ENCODE measurements around the gene KRTAP5-6. TPM values are rescaled to one million over a fixed set of nuclear protein-coding genes. Genes with fewer than 3 reads are reported as not detected.

The KRTAP5-6 gene
- polyA plus RNA-seq, 2 of the 4 experiments (the other 2 are of a cell fraction): not detected

- FAIRE-seq (no peak), DNase-seq (ENCODE audit: low read depth in 1 of 2, low spot score in 1 of 2) (no peak), ATAC-seq (no peak)
- Histone ChIP-seq H3K4me2 (no peak overlapping the region), H3K9me3 (no peaks in the 10 kb centered on the region), H3K27ac (no peak overlapping the region), H3K4me1 (no peaks in the 10 kb centered on the region; the same call in 2 of the 3 replicates), H3K4me3 (no peak overlapping the region)
- no peak for TF ChIP-seq CHD4 (IDR thresholded peaks at IDR 0.05; ENCODE audit: borderline replicate concordance)
- TF ChIP-seq FOSB (CRISPR knock-in tag; IDR thresholded peaks at IDR 0.05): no peak
- no peak for TF ChIP-seq RNF2 (IDR thresholded peaks at IDR 0.05; ENCODE audit: borderline replicate concordance, low read depth)
- TF ChIP-seq POLR2A (IDR thresholded peaks at IDR 0.05; ENCODE audit: low read length): no peak
- no peak for TF ChIP-seq E2F6 (IDR thresholded peaks at IDR 0.05; ENCODE audit: borderline replicate concordance, low read depth)
- no peak for TF ChIP-seq EP300 (IDR thresholded peaks at IDR 0.05)
- no peak for TF ChIP-seq BHLHE40 (IDR thresholded peaks at IDR 0.05; ENCODE audit: low read depth, low read length)
- no peak for TF ChIP-seq EHF (CRISPR knock-in tag; IDR thresholded peaks at IDR 0.05)
- no peak for TF ChIP-seq MYC (IDR thresholded peaks at IDR 0.05; ENCODE audit: borderline replicate concordance, low read length)
- TF ChIP-seq ZC3H11A (IDR thresholded peaks at IDR 0.05): no peak
- TF ChIP-seq, protein P1, sequence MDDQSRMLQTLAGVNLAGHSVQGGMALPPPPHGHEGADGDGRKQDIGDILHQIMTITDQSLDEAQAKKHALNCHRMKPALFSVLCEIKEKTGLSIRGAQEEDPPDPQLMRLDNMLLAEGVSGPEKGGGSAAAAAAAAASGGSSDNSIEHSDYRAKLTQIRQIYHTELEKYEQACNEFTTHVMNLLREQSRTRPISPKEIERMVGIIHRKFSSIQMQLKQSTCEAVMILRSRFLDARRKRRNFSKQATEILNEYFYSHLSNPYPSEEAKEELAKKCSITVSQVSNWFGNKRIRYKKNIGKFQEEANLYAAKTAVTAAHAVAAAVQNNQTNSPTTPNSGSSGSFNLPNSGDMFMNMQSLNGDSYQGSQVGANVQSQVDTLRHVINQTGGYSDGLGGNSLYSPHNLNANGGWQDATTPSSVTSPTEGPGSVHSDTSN (IDR thresholded peaks at IDR 0.05): no peak
- no peak for TF ChIP-seq HDAC2 (IDR thresholded peaks at IDR 0.05)
- TF ChIP-seq TP53 (CRISPR knock-in tag; IDR thresholded peaks at IDR 0.05): no peak
- no peak for TF ChIP-seq USF2 (IDR thresholded peaks at IDR 0.05)
- no peak for TF ChIP-seq HMGXB4 (CRISPR knock-in tag; IDR thresholded peaks at IDR 0.05; ENCODE audit: borderline replicate concordance)
- POLR2A ChIA-PET: interaction anchor here (1.3 kb wide), 1 partner anchor 42 kb away, joined by 5 read pairs; no protein-coding TSS in a partner anchor
- CTCF ChIA-PET: interaction anchor here (0.6 to 12.2 kb wide), 96 partner anchors 9 to 879 kb away, joined by 3 to 350 read pairs (median 5); partner anchors contain the start of genes IFITM10, INS, KRTAP5-6 and SYT8
- 50% methylated on average over 20 of the region's 20 CpGs for WGBS (ENCODE audit: missing lambda C conversion rate)
Measured at GRCh38 chr11:1652442-1652770, 44.6 kb upstream of the KRTAP5-6 start.

GRCh38 chr11:1652771-1653540, 44.0 kb upstream of the KRTAP5-6 start:
- CTCF ChIA-PET: interaction anchor here (0.6 to 12.2 kb wide), 105 partner anchors 10 to 878 kb away, joined by 3 to 350 read pairs (median 5); partner anchors contain the start of genes IFITM10, INS, KRTAP5-6 and SYT8
- WGBS (ENCODE audit: missing lambda C conversion rate): 40% methylated on average over 12 of the region's 34 CpGs
- no peak for FAIRE-seq
- TF ChIP-seq SMC3 (IDR thresholded peaks at IDR 0.05) (peak; percentile 90), CHD4 (IDR thresholded peaks at IDR 0.05; ENCODE audit: borderline replicate concordance) (no peak), CBX2 (IDR thresholded peaks at IDR 0.05; ENCODE audit: borderline replicate concordance, low read depth) (no peak), HOXB13 (CRISPR knock-in tag; IDR thresholded peaks at IDR 0.05; ENCODE audit: low read depth) (no peak), KDM1A (IDR thresholded peaks at IDR 0.05; ENCODE audit: low read depth) (no peak), CBX8 (IDR thresholded peaks at IDR 0.05) (no peak), FOSL2 (IDR thresholded peaks at IDR 0.05) (no peak), FOSL2 (CRISPR knock-in tag; IDR thresholded peaks at IDR 0.05) (no peak), ATOH8 (CRISPR knock-in tag; IDR thresholded peaks at IDR 0.05; ENCODE audit: low read depth) (no peak), RARB (CRISPR knock-in tag; IDR thresholded peaks at IDR 0.05) (no peak), RAD21 (conservative IDR thresholded peaks at IDR 0.05 in 1 of 2, IDR thresholded peaks at IDR 0.05 in 1 of 2) (peak; percentile 94 to 97), HDAC2 (IDR thresholded peaks at IDR 0.05) (no peak), CEBPB (IDR thresholded peaks at IDR 0.05) (no peak), KDM5A (IDR thresholded peaks at IDR 0.05) (no peak), CHD2 (IDR thresholded peaks at IDR 0.05; ENCODE audit: low read length, partially characterized antibody) (no peak)
- TF ChIP-seq, protein P2, sequence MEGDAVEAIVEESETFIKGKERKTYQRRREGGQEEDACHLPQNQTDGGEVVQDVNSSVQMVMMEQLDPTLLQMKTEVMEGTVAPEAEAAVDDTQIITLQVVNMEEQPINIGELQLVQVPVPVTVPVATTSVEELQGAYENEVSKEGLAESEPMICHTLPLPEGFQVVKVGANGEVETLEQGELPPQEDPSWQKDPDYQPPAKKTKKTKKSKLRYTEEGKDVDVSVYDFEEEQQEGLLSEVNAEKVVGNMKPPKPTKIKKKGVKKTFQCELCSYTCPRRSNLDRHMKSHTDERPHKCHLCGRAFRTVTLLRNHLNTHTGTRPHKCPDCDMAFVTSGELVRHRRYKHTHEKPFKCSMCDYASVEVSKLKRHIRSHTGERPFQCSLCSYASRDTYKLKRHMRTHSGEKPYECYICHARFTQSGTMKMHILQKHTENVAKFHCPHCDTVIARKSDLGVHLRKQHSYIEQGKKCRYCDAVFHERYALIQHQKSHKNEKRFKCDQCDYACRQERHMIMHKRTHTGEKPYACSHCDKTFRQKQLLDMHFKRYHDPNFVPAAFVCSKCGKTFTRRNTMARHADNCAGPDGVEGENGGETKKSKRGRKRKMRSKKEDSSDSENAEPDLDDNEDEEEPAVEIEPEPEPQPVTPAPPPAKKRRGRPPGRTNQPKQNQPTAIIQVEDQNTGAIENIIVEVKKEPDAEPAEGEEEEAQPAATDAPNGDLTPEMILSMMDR (IDR thresholded peaks at IDR 0.05): peak; percentile 93
- TF ChIP-seq, protein P1 (IDR thresholded peaks at IDR 0.05): no peak

More at GRCh38 chr11:1652771-1653540, 44.0 kb upstream of the KRTAP5-6 start:
- no peaks in the 10 kb centered on the region; the same call in 2 of the 3 replicates for H3K4me1 ChIP-seq
- H3K27ac ChIP-seq: peak overlapping the region in 1 of 2 experiments; percentile 26; a peak in 2 of 6 replicates
- H3K4me3 ChIP-seq: no peak overlapping the region
- H3K9me3 ChIP-seq: no peaks in the 10 kb centered on the region
- DNase-seq (ENCODE audit: low read depth in 1 of 2, low spot score in 1 of 2) (peak; percentile 51 to 89), ATAC-seq (peak; percentile 79 to 93)
- POLR2A ChIA-PET: interaction anchor here (1.3 kb wide), 1 partner anchor 41 kb away, joined by 5 read pairs; no protein-coding TSS in a partner anchor
- peak overlapping the region; percentile 64 for H3K4me2 ChIP-seq

Measured in A549 (cell line).